WTC11 (cell line): ENCODE measurements around the gene GPR153.

ENCODE experiments used
- CTCF ChIP-seq: fragments of 200-600 bp; IDR thresholded peaks from 2 replicates; pipeline ENCODE4 v1.8.0; 2022; ENCODE audit warnings: antibody characterized with exemption
- TF ChIP-seq, protein P1 (sequence below): sonication (generic); formaldehyde crosslinking; IDR thresholded peaks from 2 replicates; pipeline ENCODE4 v1.8.0; 2022; ENCODE audit warnings: mild to moderate bottlenecking, missing genetic modification reagents
- TF ChIP-seq, protein P2 (sequence below): sonication (generic); formaldehyde crosslinking; IDR thresholded peaks from 2 replicates; pipeline ENCODE4 v1.8.0; 2022; ENCODE audit warnings: missing genetic modification reagents

- no peak for TF ChIP-seq CTCF
- TF ChIP-seq, protein P1, sequence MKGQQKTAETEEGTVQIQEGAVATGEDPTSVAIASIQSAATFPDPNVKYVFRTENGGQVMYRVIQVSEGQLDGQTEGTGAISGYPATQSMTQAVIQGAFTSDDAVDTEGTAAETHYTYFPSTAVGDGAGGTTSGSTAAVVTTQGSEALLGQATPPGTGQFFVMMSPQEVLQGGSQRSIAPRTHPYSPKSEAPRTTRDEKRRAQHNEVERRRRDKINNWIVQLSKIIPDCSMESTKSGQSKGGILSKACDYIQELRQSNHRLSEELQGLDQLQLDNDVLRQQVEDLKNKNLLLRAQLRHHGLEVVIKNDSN (CRISPR knock-in tag) = no peak
- TF ChIP-seq, protein P2, sequence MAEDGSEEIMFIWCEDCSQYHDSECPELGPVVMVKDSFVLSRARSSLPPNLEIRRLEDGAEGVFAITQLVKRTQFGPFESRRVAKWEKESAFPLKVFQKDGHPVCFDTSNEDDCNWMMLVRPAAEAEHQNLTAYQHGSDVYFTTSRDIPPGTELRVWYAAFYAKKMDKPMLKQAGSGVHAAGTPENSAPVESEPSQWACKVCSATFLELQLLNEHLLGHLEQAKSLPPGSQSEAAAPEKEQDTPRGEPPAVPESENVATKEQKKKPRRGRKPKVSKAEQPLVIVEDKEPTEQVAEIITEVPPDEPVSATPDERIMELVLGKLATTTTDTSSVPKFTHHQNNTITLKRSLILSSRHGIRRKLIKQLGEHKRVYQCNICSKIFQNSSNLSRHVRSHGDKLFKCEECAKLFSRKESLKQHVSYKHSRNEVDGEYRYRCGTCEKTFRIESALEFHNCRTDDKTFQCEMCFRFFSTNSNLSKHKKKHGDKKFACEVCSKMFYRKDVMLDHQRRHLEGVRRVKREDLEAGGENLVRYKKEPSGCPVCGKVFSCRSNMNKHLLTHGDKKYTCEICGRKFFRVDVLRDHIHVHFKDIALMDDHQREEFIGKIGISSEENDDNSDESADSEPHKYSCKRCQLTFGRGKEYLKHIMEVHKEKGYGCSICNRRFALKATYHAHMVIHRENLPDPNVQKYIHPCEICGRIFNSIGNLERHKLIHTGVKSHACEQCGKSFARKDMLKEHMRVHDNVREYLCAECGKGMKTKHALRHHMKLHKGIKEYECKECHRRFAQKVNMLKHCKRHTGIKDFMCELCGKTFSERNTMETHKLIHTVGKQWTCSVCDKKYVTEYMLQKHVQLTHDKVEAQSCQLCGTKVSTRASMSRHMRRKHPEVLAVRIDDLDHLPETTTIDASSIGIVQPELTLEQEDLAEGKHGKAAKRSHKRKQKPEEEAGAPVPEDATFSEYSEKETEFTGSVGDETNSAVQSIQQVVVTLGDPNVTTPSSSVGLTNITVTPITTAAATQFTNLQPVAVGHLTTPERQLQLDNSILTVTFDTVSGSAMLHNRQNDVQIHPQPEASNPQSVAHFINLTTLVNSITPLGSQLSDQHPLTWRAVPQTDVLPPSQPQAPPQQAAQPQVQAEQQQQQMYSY (CRISPR knock-in tag) = no peak
Measured at GRCh38 chr1:6294890-6295556, 34.1 kb upstream of the GPR153 start.
